ENCODE results near the gene PRR3.

DNA sequence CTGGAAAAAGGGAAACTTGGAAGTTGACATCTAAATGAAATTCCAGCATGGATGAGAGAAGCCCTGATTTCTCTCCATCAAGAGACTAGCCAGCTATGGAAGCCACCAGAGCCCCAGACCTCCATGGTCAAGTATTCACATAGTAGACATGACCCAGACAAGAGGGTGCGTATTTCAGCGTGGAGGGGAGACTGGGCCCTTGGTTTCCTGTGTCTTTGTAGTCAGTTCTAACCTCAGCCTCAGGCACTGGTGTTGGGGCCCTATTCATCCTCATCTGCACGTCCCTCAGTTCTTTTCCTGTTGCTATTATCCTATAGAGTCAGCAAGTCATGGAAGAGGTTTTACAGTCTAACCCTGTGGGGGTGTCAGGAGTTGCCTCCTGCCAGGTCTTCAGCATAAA, 13.3 kb upstream of the PRR3 start:
- TF ChIP-seq POLR2A (IDR thresholded peaks at IDR 0.05), result no peak
- TF ChIP-seq, protein P1, sequence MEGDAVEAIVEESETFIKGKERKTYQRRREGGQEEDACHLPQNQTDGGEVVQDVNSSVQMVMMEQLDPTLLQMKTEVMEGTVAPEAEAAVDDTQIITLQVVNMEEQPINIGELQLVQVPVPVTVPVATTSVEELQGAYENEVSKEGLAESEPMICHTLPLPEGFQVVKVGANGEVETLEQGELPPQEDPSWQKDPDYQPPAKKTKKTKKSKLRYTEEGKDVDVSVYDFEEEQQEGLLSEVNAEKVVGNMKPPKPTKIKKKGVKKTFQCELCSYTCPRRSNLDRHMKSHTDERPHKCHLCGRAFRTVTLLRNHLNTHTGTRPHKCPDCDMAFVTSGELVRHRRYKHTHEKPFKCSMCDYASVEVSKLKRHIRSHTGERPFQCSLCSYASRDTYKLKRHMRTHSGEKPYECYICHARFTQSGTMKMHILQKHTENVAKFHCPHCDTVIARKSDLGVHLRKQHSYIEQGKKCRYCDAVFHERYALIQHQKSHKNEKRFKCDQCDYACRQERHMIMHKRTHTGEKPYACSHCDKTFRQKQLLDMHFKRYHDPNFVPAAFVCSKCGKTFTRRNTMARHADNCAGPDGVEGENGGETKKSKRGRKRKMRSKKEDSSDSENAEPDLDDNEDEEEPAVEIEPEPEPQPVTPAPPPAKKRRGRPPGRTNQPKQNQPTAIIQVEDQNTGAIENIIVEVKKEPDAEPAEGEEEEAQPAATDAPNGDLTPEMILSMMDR (IDR thresholded peaks at IDR 0.05), result no peak
